Large intestine (tissue), 3 donors: ENCODE measurements around the gene PDE6G. TPM values are rescaled to one million over a fixed set of nuclear protein-coding genes. Genes with fewer than 3 reads are reported as not detected.

Experiments
- DNase-seq, 2 donors: peaks; one replicate each; pipeline versions ENCODE4 v3.0.0 to v3.0.0-alpha.2; 2013
- H3K27ac ChIP-seq: one replicate; pipeline ENCODE4 v1.5.1; 2013; ENCODE audit warnings: low read length
- H3K27me3 ChIP-seq: 2 replicates; pipeline ENCODE4 v1.6.1; 2013; ENCODE audit warnings: low read length; ENCODE audit not compliant: control insufficient read depth, insufficient read depth
- H3K36me3 ChIP-seq: 2 replicates; pipeline ENCODE4 v1.6.1; 2013; ENCODE audit warnings: low read length; ENCODE audit not compliant: control insufficient read depth, insufficient read depth
- H3K4me1 ChIP-seq: one replicate; pipeline ENCODE4 v1.6.1; 2013; ENCODE audit warnings: low read length; ENCODE audit not compliant: control insufficient read depth, insufficient read depth
- H3K4me3 ChIP-seq: one replicate; pipeline ENCODE4 v1.5.1; 2013; ENCODE audit warnings: low read length
- H3K9me3 ChIP-seq: one replicate; pipeline ENCODE4 v1.6.1; 2013; ENCODE audit warnings: mild to moderate bottlenecking, low read depth, low read length, moderate library complexity; ENCODE audit not compliant: control insufficient read depth
- WGBS: methylation state at CpG from one replicate; pipeline ENCODE4 v1.1.5; 2013; ENCODE audit warnings: low lambda C conversion rate; ENCODE audit not compliant: insufficient coverage; 5-methylcytosine and 5-hydroxymethylcytosine counted together
- polyA plus RNA-seq: library from polyadenylated mRNA; unstranded; fragments of 120-200 nt; gene quantifications from one replicate; pipeline ENCODE4 v1.2.1, GENCODE V29; 2013

PDE6G gene
- polyA plus RNA-seq, 1 donor, result 2.6 TPM

- Histone ChIP-seq H3K4me1 (peaks cover 10% of the 10 kb centered on the region), H3K36me3 (peaks cover 3% of the 10 kb centered on the region), H3K4me3 (no peak overlapping the region), H3K9me3 (peaks cover 3% of the 10 kb centered on the region), H3K27ac (no peak overlapping the region), H3K27me3 (no peaks in the 10 kb centered on the region)
- no CpG with 5 or more reads among the region's 4 CpGs for whole genome bisulfite sequencing
- no peak for DNase-seq
These were observed 5.7 kb upstream of the PDE6G start for GRCh38 chr17:81662002-81662401.

GRCh38 chr17:81660441-81660840 is 4.1 kb upstream of the PDE6G start:
- WGBS, result 100% methylated on average over 1 of the region's 9 CpGs
- Histone ChIP-seq H3K4me1 (peaks cover 4% of the 10 kb centered on the region), H3K27ac (no peak overlapping the region), H3K36me3 (peaks cover 3% of the 10 kb centered on the region), H3K9me3 (peaks cover 3% of the 10 kb centered on the region), H3K4me3 (no peak overlapping the region), H3K27me3 (no peaks in the 10 kb centered on the region)
- DNase-seq, result no peak

DNA sequence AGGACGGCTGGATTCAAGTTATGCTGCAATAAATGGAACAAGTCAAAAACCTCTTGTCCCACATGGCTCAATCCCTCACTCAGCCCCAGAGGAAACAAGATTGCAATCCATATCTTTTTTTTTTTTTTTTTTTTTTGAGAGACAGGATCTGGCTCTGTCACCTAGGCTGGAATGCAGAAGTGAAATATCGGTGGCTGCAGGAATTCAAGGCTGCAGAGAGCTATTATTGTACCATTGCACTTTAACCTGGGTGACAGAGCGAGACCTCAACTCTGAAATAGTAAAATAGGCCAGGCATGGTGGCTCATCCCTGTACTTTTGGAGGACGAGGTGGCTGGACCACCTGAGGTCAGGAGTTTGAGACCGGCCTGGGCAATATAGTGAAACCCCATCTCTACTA is 2.7 kb upstream of the PDE6G start:
- Histone ChIP-seq H3K27ac (no peak overlapping the region), H3K36me3 (no peaks in the 10 kb centered on the region), H3K4me1 (no peaks in the 10 kb centered on the region), H3K9me3 (no peaks in the 10 kb centered on the region), H3K4me3 (no peak overlapping the region), H3K27me3 (no peaks in the 10 kb centered on the region)
- no peak for DNase-seq
- WGBS, result no CpG with 5 or more reads among the region's 5 CpGs

- H3K36me3 ChIP-seq, result no peaks in the 10 kb centered on the region
- H3K4me3 ChIP-seq, result no peak overlapping the region
- H3K4me1 ChIP-seq, result no peaks in the 10 kb centered on the region
- H3K9me3 ChIP-seq, result no peaks in the 10 kb centered on the region
- H3K27ac ChIP-seq, result no peak overlapping the region
- DNase-seq, result no peak
- peaks cover 10% of the 10 kb centered on the region for H3K27me3 ChIP-seq
- WGBS, result no CpG with 5 or more reads among the region's 4 CpGs
These were observed 493 bp upstream of the PDE6G start for GRCh38 chr17:81656835-81657234.

DNA sequence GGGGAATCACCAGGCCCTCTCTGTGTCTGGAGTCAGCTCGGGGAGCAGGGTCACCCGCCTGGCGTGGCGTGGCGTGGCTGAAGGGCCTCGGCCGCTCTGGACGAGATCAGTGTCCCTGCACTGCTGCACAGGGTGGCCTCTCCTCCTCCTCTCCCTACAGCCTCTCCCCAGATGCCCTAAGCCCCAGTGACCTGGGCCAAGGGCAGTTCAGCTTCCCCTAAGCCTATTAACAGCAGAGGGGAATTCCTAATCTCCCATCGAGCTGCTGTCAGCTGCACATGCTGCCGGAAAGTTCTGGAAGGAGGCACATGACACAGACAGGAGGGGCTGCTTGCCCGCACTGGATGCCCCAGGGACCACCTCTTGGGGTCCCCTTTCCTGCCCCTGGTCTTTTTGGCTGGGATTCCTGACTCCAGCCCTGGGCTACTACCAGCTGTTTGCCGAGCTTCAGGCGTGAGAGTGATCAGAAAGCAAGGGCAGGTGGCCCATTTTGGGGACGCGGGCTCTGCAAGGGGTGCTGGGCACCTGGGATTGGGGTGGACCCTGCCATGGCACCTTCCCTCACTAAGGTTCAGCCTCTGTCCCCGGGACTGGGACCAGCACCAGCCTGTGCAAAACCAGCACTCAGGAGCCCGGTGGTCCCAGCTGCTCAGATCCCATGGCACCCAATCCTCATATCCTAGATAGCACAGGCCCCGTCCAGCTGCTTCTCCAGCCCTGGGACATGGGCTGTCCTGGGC is 794 bp downstream of the PDE6G start:
- H3K4me1 ChIP-seq, result no peaks in the 10 kb centered on the region
- no peak overlapping the region for H3K4me3 ChIP-seq
- H3K9me3 ChIP-seq, result no peaks in the 10 kb centered on the region
- no peaks in the 10 kb centered on the region for H3K36me3 ChIP-seq
- DNase-seq, result no peak
- peaks cover 10% of the 10 kb centered on the region for H3K27me3 ChIP-seq
- no peak overlapping the region for H3K27ac ChIP-seq
- WGBS, result no CpG with 5 or more reads among the region's 18 CpGs

DNA sequence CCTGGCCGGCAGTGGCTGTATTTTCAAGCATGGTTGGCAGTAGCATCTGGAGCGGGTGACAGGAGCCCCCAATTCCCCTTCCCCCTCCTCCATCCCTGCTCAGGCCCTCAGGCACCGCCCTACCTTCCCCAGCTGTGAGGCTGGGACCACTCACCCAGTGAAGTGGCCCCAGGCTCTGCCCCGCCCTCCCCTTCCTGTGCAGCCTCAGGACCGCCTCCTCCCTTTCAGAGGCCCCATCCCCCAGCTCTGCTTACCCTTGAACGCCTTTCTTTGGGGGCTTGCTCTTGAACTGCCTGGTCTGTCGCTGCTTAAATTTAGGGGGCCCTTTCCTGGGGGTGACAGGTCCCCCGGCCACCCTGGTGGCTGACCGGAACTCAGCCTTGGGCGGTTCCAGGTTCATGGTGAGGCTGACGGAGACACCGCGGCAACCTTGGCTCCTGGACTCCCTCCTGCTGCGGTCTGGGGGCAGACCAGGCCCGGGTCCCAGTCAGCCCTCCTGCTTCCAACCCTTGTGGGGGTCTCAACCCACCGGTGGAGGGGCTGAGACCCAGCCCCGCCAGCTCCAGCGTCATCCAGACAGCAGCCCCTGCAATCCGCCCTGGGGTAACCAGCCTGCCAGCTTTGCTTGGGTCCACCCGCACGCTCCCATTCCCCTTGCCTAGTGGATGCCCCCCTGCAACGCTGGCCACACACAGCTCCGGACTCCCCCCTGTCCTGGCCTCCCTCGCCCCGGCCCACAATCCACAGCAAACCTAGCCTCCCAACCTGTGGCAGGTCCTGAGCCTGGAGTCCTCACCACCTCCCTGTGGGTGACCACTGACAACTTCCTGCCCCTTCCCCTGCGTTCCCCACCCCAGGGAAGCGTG is 3.2 kb downstream of the PDE6G start:
- WGBS, result 20% methylated on average over 4 of the region's 27 CpGs
- Histone ChIP-seq H3K36me3 (no peaks in the 10 kb centered on the region), H3K4me3 (peak overlapping the region; percentile 26), H3K27ac (no peak overlapping the region), H3K4me1 (no peaks in the 10 kb centered on the region), H3K9me3 (peaks cover 11% of the 10 kb centered on the region), H3K27me3 (peaks cover 26% of the 10 kb centered on the region)
- DNase-seq, result no peak

- no peak overlapping the region for H3K27ac ChIP-seq
- no peak for DNase-seq
- no CpG with 5 or more reads among the region's 10 CpGs for WGBS
- no peak overlapping the region for H3K4me3 ChIP-seq
- peaks cover 39% of the 10 kb centered on the region for H3K27me3 ChIP-seq
- peaks cover 14% of the 10 kb centered on the region for H3K9me3 ChIP-seq
- no peaks in the 10 kb centered on the region for H3K36me3 ChIP-seq
- no peaks in the 10 kb centered on the region for H3K4me1 ChIP-seq
These were observed 4.7 kb downstream of the PDE6G start for GRCh38 chr17:81651692-81652091.

DNA sequence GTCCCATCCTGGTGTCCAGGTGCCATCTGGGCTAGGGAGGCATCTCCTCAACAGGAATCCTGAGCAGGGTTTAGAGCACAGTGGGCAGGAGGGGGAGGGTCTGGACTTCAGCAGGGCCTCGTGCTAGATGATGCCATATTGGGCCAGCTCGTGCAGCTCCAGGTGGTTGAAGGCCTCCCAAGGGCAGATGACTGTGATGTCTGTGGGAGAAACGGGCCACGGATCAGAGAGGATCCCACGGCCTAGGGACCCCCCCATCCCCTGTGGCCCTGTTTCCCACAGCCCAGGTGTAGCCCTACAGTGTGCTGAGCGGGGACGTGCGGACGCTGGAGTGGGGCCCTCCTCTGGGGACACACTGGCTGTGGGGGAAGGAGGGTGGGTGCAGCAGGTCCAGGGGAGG is 5.4 kb downstream of the PDE6G start:
- H3K27me3 ChIP-seq, result peaks cover 39% of the 10 kb centered on the region
- H3K36me3 ChIP-seq, result no peaks in the 10 kb centered on the region
- no CpG with 5 or more reads among the region's 9 CpGs for WGBS
- peaks cover 14% of the 10 kb centered on the region for H3K9me3 ChIP-seq
- H3K4me1 ChIP-seq, result no peaks in the 10 kb centered on the region
- no peak overlapping the region for H3K4me3 ChIP-seq
- H3K27ac ChIP-seq, result no peak overlapping the region
- DNase-seq, result no peak

DNA sequence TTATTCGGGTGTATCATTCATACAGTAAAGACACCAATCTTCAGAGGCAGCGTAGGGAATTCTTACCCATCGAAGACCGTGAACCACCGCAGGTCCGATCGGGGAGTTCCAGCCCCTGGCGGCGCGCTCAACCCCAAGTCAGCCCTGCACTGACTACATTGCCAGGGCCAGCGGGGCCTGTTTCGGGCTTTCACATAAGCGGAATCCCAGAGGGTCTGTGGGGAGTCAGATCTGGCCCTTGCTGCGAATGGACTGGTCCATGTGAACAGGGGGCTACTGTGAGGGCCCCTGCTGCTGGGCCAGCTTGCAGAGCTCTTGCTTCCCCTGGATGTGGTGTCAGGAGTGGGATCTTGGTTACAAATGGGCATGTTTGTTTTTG is 7.6 kb downstream of the PDE6G start:
- Histone ChIP-seq H3K9me3 (peaks cover 14% of the 10 kb centered on the region), H3K27me3 (peaks cover 38% of the 10 kb centered on the region), H3K36me3 (no peaks in the 10 kb centered on the region), H3K4me1 (no peaks in the 10 kb centered on the region), H3K4me3 (no peak overlapping the region), H3K27ac (no peak overlapping the region)
- no peak for DNase-seq
- WGBS, result no CpG with 5 or more reads among the region's 14 CpGs

GRCh38 chr17:81648013-81648706 is 8.2 kb downstream of the PDE6G start:
- H3K36me3 ChIP-seq, result no peaks in the 10 kb centered on the region
- no peaks in the 10 kb centered on the region for H3K4me1 ChIP-seq
- H3K27me3 ChIP-seq, result peaks cover 33% of the 10 kb centered on the region
- peaks cover 14% of the 10 kb centered on the region for H3K9me3 ChIP-seq
- no peak overlapping the region for H3K4me3 ChIP-seq
- no peak for DNase-seq
- H3K27ac ChIP-seq, result no peak overlapping the region
- WGBS, result no CpG with 5 or more reads among the region's 78 CpGs
